ENCODE results near the gene COA1. TPM values are rescaled to one million over a fixed set of nuclear protein-coding genes. Genes with fewer than 3 reads are reported as not detected.
"Not testable (repeated sequence)": the region's sequence is repeated elsewhere in the genome, so short reads cannot be mapped to it uniquely, and the experiment has no call there.

The COA1 gene
- total RNA-seq, 1 donor from 2014 or later, result 77.8 TPM

- DNase-seq (ENCODE audit: low read depth), result no peak
These were observed 129.3 kb downstream of the COA1 start for GRCh38 chr7:43600056-43600455.

GRCh38 chr7:43596426-43596825 lies 132.9 kb downstream of the COA1 start:
- not testable (repeated sequence) for DNase-seq (ENCODE audit: low read depth)

- DNase-seq (ENCODE audit: low read depth), result no peak
These were observed 135.3 kb downstream of the COA1 start for GRCh38 chr7:43594020-43594419.

- no peak for DNase-seq (ENCODE audit: low read depth)
These were observed 136.3 kb downstream of the COA1 start for GRCh38 chr7:43593010-43593409.

- no peak for DNase-seq (ENCODE audit: low read depth)
These were observed 137.0 kb downstream of the COA1 start for GRCh38 chr7:43592326-43592725.

- no peak for DNase-seq (ENCODE audit: low read depth)
These were observed 137.7 kb downstream of the COA1 start for GRCh38 chr7:43591558-43592180.

GRCh38 chr7:43590862-43591557 lies 138.3 kb downstream of the COA1 start:
- DNase-seq (ENCODE audit: low read depth), result no peak

- DNase-seq (ENCODE audit: low read depth), result no peak
These were observed 139.6 kb downstream of the COA1 start for GRCh38 chr7:43589728-43590127.

Other genes with a start within 250 kb of the COA1 start
- 17.7 and 19.9 TPM in 2 replicates for gene STK17A, start 146.4 kb downstream of the COA1 start, total RNA-seq
- gene BLVRA, start 29.2 kb upstream of the COA1 start, total RNA-seq, result 37.8 and 42.2 TPM in 2 replicates
- 173 and 200 TPM in 2 replicates for gene MRPS24, start 140.0 kb upstream of the COA1 start, total RNA-seq
- 33.8 and 41.6 TPM in 2 replicates for gene URGCP, start 177.1 kb upstream of the COA1 start, total RNA-seq
- 63.4 and 70.0 TPM in 2 replicates for gene UBE2D4, start 196.9 kb upstream of the COA1 start, total RNA-seq